Activated naive CD4-positive, alpha-beta T cell treated with anti-CD3 and anti-CD28 coated beads, Interleukin-2, amount 50 U/mL, for 16 hours (primary cell): ENCODE results near the gene FUT6.
"Not testable (repeated sequence)": the region's sequence is repeated elsewhere in the genome, so short reads cannot be mapped to it uniquely, and the experiment has no call there.

Source experiments
- DNase-seq: peaks from one replicate; pipeline ENCODE4 v3.0.0-alpha.2; 2020

FUT6 gene, protein sequence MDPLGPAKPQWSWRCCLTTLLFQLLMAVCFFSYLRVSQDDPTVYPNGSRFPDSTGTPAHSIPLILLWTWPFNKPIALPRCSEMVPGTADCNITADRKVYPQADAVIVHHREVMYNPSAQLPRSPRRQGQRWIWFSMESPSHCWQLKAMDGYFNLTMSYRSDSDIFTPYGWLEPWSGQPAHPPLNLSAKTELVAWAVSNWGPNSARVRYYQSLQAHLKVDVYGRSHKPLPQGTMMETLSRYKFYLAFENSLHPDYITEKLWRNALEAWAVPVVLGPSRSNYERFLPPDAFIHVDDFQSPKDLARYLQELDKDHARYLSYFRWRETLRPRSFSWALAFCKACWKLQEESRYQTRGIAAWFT

DNA sequence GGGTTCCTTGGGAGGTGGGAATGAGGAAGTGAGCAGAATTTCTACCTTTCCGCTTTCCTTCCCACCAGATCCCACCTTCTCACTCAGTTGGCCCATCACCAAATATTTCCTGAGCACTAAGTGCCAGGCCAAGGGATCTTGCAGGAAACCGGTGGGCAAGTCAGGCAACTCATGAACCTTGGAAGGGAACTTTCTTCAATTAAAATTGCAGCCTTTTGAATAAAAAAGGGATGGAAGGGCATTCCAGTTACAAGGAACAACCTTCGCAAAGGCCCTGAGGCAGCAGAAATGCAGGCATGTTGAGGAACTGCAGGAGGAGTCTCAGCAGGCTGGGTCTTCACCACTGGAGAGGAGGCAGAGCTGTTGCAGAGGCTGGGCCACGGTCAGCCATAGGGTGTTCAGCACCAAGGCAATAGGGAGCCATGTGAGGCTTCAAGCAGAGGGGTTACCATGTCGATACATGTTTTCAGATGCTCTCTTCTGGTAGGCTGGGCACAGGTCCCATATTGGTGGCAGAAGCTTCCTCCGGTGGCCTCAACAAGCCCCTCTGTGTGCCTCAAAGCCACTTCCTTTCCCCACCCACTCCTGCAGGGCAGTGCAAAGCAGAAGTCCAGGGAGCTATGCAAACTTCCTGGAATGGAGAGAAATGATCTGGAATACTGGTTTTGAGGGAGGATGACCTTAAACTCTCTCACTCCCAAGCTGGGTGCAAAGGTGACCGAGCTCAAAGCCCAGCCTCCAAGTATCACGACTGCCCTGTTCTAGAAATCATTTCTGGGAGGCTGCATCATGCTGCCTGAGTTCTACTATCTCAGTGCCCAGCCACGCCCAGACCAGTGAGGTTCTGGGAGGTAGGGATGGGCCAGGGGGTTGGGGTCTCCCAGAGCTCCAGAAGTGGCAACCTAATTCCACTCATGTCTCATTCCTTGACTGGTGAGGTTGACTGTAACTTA is at the start of gene FUT6:
TSS of gene FUT6 (minus strand) at position 638 of the 953 bp plus-strand sequence. CDS start 7,135 bp downstream, outside the sequence.
- DNase-seq: no peak

DNA sequence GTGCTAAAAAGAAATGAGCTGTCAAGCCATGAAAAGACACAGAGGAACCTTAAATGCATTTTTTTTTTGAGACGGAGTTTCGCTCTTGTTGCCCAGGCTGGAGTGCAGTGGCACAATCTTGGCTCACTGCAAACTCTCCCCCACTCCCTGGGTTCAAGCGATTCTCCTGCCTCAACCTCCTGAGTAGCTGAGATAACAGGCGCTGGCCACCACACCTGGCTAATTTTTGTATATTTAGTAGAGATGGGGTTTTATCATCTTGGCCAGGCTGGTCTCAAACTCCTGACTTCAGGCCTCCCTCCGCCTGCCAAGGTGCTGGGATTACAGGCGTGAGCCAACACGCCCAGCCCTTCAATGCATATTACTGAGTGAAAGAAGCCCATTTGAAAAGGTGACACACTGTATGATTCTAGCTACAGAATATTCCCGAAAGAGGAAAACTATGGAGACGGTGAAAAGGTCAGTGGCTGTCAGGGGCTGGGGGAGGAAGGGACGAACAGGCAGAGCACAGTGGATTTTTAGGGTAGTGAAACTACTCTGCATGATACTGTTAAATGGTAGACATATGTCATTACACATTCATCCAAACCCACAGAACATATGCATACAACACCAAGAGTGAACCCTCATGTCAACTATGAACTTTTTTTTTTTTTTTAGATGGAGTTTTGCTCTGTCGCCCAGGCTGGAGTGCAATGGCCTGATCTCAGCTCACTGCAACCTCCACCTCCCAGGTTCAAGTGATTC is 44.7 kb upstream of the FUT6 start:
- DNase-seq: not testable (repeated sequence)

DNA sequence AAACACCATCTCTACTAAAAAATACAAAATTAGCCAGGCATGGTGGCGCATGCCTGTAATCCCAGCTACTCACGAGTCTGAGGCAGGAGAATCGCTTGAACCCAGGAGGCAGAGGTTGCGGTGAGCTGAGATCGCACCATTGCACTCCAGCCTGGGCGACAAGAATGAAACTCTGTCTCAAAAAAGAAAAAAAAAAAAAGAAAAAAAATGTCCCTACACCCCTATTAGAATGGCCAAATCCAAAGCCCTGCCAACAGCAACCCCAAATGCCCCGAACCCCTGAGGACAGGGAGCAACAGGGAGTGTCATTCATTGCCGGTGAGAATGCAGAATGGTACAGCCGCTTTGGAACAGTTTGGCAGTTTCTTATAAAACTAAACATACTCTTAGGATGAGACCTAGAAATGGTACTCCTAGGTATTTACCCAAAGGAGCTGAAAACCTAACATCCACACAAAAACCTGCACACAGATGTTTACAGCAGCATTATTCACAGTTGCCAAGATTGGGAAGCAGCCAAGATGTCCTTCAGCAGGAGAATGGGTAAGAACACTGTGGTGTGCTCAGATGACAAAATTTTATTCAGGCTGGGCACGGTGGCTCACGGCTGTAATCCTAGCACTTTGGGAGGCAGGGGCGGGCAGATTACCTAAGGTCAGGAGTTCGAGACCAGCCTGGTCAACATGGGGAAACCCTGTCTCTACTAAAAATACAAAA is 43.8 kb upstream of the FUT6 start:
- DNase-seq: not testable (repeated sequence)

DNA sequence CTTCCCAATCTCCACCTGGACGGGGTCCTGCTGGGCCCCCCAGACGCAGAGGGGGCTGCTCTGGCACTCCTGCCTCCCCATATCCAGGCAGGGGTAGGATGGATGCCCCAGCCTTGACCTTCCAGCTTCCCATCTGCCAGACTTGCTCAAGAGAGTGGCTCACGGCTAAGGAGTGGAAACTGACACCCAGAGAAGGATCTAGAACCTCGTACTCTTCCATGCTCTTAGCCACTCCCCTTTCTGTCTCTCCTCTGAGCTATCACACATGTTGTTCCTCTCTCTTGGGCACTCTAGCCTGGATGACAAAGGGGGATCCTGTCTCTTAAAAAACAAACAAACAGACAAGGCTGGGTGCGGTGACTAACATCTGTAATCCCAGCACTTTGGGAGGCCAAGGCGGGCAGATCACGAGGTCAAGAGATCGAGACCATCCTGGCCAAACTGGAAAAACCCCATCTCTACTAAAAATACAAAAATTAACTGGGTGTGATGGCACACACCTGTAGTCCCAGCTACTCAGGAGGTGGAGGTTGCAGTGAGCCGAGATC is 43.0 kb upstream of the FUT6 start:
- DNase-seq: no peak

DNA sequence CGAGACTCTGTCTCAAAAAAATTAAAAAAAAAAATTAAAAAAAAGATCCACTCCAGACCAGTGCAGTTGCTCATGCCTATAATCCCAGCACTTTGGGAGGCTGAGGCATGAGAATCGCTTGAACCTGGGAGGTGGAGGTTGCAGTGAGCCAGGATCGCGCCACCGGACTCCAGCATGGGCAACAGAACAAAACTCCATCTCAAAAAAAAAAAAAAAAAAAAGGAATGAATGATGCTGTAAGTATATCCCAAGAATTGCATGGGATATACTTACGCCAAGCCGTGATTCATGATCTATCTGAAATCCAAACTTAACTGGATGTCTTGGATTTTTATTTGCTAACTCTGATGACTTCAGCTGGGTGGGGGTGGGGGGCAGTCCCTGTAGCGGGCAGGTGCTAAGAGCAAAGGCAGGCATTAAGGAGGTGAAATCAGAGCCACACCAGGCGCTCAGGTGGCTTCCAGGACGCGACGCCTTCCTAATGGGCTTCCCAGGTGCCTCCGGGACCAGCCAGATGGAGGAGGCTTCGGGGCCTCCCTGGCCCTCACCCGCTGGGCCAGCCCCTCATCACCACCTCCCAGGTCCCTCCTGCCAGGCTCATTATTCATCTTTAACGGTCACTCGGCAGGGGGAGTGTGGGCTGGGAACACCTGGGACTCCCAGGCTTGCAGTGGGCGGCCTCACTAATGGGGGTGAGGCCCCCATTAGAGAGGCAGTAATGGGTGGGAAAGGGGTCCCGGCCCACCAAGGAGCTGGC is 42.2 kb upstream of the FUT6 start:
- DNase-seq: no peak

DNA sequence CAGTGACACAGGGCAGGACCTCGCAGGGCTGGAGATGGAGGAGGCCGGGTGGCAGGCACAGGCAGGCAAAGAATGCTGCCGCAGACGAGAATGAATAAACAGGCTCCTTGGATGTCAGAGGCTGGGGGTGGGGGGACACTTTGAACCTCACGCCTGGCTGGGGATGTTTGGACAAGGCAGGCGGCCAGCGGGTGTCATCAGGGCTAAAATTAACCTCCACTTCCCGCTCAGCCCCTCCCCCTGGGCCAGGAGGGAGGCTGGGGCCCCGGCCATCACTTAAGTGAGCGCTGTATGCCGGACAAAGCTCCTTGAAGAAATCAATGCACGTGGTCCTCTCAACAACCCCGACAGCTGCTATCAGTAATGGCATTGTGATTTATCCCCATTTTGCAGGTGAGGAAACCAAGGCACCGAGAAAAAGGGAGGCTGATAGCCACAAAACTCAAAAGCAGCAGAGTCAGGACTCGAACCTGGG is 41.1 kb upstream of the FUT6 start:
- DNase-seq: no peak

DNA sequence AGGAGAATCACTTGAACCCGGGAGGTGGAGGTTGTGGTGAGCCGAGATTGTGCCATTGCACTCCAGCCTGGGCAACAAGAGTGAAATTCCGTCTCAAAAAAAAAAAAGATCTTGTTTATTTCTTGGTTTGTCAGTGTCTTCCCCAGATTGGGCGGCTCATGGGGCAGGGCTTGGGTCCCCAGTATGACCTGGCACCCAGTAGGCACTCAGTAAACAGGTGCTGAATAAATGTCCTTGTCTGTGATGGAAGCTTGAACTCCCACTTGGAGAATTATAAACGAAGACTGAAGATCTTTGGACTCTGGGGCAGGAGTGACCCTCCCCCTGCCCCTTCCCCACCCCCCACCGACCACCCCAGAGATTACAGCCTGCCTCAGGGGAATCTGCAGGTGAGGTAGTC is 40.7 kb upstream of the FUT6 start:
- no peak for DNase-seq

DNA sequence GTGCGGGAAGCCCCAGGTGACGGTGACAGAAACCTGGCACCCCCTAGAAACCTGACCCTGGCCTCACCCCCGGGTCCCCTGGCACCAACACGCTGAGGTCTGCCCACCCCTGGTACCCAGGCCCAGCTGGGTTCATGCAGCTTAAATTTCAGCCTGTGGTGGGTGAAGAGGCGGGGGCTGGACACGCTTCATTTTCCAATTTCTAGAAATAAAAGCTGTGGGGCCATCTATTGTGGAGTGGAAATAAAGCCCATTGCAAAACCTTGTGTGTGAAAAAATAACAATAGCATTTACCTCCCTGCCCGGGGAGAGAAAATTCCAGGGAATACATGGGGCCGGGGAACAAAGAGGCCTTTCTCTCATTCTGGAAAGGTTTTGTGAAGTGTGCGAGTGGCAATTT is 38.4 kb upstream of the FUT6 start:
- DNase-seq: no peak

DNA sequence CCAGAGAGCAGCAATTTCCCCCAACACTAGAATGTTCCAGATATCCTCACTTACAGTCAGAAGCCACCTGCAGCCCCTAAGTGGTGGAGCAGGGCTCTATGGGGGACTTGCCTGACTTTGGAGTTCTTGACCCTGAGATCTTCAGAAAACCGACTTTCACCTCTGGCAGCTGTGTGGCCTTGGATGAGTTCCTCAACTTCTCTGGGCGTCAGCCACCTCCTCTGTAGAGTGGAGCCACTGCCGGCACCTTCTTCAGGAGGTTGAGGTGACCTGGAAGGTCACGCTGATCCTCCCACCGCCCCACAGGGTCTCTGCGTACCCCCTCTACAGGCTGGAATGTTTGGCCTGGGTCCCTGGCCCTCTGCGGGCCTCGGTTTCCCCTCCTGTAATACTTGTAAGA is 37.9 kb upstream of the FUT6 start:
- DNase-seq: no peak

DNA sequence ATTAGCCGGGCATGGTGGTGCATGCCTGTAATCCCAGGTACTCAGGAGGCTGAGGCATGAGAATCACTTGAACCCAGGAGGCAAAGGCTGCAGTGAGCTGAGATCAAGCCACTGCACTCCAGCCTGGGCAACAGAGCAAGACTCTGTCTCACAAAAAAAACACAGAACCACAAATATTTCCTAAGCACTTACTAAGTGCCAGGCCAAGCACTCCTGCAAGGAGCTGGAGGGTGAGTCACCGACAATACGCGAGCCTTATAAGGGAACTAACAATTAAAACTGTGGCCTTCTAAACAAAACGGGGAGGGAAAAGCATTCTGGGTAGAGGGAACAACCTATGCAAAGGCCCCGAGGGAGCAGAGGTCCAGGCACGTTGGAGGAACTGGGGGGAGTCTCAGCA is 35.0 kb upstream of the FUT6 start:
- not testable (repeated sequence) for DNase-seq

DNA sequence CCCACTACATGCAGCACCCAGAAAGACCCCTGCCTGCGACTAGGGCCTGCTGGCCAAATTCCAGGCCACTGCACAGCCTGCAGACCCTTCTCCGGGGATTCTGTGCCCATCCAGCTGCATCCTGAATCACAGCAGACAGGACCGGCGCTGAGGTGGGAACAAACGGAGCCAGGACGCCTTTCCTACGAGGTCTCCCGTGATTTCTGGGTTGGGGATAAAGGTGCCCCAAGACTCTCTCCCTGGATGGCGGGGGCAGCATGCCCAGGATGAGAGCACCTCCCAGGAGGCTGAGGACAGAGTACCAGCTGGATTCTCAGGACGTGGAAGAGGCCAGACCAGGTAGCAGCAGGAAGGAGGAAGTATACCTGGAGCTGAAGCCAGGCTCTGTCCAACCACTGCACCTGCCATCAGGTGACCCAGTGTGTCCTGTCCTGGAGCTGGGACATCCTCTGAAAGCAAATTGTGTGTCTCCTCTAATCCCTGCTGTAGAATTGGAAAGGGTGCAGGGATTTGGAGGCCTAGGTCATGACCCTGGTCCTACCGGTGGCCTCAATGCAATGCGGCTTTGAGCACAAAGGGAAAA is 34.2 kb upstream of the FUT6 start:
- no peak for DNase-seq

DNA sequence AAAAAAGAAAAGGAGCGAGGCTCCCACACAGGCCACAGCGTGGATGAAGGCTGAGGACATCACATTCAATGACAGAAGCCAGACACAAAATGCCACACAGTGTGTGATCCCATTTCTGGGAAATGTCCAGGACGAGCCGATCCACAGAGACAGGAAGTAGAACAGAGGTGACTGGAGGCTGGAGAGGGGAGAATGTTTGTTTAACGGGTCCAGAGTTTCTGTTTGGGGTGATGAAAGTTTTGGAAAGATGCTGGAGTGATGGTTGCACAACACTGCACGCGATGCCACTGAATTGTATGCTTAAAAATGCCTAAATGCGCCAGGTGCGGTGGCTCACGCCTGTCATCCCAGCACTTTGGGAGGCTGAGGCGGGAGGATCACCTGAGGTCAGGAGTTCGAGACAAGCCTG is 31.5 kb upstream of the FUT6 start:
- no peak for DNase-seq

DNA sequence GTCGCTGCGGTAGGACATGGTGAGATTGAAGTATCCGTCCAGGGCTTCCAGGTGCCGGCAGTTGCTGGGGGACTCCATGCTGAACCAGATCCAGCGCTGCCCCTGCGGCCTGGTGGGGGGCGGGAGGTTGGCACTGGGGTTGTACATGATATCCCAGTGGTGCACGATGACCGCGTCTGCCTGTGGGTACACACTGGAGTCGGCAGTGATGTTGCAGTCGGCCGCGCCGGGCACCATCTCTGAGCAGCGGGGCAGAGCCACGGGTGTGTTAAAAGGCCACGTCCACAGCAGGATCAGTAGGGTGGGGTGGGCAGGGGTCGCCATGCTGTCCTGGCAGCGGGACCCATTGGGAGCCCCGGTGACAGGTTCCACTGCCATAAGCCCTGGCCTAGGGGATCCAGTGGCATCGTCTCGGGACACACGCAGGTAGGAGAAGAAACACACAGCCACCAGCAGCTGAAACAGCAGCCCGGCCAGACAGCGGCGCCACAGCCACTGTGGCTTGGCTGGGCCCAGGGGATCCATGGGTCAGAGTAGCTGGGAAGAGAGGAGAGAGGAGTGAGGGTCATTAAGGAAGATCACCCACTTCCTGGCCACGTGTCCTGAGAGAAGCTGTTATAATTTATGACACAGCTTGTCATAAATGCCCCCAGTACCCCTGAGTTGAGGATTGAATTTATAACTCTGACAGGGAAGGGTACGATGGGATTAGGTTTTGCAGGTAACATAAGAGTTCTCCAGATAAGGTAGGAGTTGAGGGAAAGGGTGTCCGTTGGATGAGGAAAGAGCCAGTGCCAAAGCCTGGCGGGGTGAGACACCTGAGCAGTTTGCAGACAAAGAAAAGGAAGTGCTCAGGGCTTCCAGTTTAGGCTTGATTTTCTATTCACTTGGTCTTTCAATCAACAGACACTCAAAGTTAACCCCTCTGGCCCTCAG is 28.0 kb upstream of the FUT6 start:
- no peak for DNase-seq

DNA sequence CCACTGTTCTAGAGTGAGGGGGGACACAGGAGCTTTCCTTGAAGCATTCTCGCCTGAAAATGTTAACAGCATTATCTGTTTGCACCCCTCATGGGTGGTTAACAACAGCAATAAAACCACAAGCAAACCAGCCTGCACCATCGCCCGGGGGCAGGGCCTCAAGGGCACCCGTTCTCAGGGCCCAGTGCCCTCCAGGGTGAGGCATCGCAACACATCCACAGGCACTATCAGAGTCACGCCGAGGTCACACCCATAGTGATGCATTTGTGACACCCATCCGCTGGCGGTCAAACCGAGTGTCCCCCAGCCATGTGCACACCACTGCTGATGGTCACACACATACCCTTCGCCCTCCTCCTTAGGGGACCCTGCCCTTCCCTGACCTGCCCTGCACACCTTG is 26.3 kb upstream of the FUT6 start:
- DNase-seq: no peak

DNA sequence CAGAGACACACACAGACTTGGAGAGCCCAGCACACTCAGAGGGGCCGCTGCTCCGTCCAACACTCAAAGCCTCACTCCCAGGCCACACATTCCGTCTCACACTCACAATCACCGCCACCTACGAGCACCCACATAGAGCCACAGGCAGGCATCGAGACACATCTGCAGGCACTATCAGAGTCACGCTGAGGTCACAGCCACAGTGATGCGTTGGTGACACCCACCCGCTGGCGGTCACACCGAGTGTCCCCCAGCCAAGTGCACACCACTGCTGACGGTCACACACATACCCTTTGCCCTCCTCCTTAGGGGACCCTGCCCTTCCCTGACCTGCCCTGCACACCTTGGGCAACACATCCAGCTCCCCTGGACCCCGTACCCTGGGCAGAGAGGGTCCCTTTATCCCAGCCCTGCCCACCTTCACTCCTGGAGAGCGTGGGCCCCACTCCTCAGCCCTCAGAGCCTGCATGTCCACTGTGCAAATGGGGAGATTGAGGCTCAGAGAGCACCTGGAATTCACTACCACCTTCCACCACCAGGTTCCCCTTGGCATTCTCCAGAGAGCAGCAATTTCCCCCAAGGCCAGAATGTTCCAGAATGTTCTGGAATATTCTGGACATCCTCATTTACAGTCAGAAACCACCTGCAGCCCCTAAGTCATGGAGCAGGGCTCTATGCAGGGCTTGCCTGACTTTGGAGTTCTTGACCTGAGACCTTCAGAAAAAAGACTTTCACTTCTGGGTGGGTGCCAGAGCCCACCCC is 25.4 kb upstream of the FUT6 start:
- no peak for DNase-seq

DNA sequence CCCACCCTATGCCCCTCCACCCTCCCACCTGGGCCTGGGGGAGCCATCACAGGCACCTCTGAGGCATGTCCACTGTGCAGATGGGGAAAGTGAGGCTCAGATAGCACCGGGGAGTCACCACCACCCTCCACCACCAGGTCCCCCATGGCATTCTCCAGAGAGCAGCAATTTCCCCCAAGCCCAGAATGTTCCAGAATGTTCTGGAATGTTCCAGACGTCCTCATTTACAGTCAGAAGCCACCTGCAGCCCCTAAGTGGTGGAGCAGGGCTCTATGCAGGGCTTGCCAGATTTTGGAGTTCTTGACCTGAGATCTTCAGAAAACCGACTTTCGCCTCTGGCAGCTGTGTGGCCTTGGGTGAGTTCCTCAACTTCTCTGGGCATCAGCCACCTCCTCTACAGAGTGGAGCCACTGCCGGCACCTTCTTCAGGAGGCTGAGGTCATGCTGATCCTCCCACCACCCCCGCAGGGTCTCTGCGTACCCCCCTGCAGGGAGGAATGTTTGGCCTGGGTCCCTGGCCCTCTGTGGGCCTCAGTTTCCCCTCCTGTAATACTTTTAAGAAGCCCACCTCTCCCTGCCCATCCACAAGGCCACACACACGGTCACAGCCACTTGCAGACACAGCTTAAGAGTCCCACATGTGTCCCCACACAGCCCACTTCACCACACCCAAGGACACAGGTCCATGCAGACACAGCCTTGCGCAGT is 24.7 kb upstream of the FUT6 start:
- DNase-seq: no peak

DNA sequence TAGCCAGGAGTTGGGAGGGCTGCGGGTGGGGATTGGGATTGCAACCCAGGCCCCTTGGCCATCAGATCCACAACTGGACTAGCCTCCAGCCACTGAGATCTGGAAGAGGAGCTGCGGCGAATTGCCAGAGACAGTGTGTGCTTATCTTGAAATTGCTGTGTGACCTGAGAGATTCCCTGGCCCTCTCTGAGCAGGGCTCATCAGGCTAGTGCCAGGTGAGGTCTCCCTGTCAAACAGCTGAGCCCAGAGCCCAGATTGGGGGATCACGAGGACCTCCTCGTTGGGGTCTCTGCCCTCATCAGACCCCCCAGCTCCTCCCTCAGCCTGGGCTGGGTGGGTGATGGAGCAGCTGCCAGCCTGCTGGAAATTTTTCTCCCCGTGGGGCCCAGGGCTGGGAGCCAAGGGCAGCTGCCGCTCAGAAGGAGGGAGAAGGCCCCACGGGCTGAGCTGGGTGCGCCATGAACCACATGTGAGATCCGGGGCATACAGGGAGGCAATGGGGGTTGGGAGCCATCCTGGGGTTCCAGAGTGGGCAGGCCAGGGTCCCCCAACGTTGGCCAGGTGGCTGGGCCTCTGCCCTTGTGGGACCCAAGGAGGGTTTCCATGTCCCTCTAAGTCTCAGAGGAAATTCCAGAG is 23.6 kb upstream of the FUT6 start:
- DNase-seq: no peak
